Lower leg skin (tissue), 3 donors: ENCODE results near the gene RABL2A.
"Not testable (repeated sequence)": the region's sequence is repeated elsewhere in the genome, so short reads cannot be mapped to it uniquely, and the experiment has no call there.

Experiments used
- CTCF ChIP-seq, 3 donors: fragments of 450-650 bp; IDR thresholded peaks; one replicate each; pipeline ENCODE4 v1.5.1; 2016; ENCODE audit warnings: antibody characterized with exemption in 3 of 3, mild to moderate bottlenecking in 3 of 3, moderate library complexity in 2 of 3
- POLR2A ChIP-seq, 2 donors: fragments of 450-650 bp; IDR thresholded peaks; one replicate each; pipeline ENCODE4 v1.6.1; 2016 to 2017; ENCODE audit warnings: antibody characterized with exemption in 2 of 2, mild to moderate bottlenecking in 1 of 2, moderate library complexity in 1 of 2

- TF ChIP-seq POLR2A, CTCF (IDR thresholded peaks at IDR 0.05): not testable (repeated sequence)
Observed at GRCh38 chr2:113664761-113665533, 37.9 kb downstream of the RABL2A start.
